GM21447 (cell line): ENCODE results near the gene ZFX.

ENCODE experiments used
- ATAC-seq: cut with Tn5 transposase; IDR thresholded peaks from one replicate; pipeline ENCODE4 v1.9.1; 2021; ENCODE audit not compliant: unreplicated experiment

Gene ZFX

DNA sequence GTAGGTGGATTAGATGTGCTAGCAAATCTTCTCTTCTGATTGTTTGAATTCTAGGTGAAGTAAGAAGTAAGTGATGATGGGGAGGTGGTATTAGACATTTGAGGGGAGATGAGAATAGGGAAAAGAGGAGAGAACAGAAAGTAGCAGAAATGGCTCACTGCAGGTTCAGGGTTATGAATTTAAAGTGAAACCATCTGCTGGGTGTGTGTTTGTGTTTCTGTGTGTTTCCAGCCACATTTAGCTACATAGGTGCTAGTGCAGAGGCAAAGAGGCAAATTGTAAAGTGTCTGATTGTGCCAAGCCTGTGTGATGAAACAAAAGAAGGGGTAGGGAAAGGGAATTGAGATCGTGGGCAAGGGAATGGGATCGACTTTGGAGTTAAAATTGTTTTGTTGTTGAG is 50.6 kb downstream of the ZFX start:
- no peak for ATAC-seq

DNA sequence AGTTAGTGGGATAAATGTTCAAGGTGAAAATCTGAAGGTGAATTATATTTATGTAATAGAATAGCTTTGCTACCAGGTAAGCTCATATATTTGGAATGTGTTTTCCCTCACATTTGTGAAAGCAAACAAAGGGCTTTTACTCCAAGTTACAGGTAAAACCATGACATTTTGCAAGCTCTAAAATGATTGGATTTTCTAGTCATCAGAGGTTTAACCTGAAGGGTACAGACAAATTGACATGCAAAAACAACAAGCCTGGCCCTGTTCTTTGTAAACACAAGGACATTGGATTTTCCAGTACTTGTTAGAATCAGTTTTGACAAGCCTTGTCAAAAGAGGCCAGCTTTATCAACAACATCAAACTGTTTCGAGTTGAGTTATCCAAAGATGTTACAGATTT is 51.7 kb downstream of the ZFX start:
- ATAC-seq, result no peak

DNA sequence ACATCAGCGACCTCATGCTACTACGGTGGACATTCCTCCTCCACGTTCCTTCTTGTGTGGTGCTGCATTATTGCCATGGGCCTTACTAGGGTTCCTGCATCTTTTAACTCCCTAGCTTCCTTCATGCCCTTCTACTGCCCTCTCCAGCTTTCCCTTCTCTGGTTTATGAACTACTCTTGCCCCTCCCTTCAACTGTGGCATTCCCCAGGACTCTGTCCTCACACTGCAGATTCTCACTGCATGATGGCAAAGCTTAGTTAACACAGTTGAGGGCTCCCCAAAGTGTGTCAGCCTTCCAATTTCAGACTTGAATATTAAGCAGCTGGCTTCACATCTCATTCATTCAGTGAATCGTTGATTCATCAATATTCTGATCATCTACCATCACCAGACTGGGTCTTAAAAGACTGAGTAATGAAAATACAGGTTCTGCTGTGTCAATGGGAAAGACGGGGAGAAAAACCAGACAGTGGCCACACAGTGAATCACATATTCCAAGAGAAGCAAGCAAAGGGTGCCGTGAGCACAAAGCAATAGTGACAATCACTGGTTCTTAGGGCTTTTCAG is 53.0 kb downstream of the ZFX start:
- no peak for ATAC-seq

DNA sequence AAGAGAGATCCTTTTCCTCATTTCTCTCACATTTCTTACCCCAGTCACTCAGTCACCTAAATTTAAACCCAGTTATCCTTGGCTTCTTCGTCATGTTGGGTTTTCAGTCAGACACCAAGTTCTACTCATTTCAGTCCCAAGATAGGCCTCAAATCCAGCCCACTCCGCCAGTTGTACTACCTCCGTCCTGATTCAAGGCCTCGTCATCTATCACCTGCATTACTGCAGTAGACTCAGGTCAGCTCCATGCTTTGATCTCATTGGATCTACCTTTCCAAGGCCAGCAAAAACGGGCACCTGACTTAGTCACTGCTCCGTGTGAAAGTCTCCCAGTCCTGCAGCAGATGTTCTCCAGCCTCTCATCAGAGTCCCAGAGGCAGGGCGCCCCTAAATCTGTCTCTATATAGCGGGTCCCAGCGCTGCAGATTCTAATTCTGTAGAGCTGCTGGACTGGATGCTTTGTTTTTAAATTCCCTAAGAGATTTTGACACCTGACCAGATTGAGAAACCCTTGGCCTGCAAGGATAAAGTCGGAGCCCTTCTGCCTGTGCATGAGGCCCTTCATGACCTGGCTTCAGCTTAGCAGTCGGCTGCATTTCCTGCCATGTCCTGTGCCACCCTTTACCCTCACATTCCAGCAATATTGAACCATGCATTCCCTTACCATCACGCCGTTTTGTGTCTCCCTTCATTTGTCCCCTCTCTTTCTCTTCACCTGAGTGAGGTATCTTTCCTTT is 53.7 kb downstream of the ZFX start:
- ATAC-seq, result no peak

DNA sequence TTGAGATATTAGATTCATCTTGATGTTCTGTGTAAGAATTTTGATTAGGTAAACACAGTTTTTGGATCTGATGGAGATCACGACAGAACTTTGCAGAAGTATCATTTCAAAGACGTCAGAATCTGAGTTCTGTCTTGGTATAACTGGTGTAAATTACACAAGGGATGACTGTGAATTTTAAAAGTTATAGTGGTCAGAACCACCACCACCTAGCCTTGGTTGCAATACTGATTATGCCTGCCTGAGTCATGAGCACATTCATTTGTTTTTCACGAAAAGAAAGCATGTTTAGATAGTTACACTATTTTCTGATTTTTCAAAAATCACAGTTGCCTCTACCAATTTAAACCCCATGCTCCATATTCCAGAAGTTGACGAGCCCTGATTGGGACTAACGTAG is 54.8 kb downstream of the ZFX start:
- ATAC-seq, result no peak

DNA sequence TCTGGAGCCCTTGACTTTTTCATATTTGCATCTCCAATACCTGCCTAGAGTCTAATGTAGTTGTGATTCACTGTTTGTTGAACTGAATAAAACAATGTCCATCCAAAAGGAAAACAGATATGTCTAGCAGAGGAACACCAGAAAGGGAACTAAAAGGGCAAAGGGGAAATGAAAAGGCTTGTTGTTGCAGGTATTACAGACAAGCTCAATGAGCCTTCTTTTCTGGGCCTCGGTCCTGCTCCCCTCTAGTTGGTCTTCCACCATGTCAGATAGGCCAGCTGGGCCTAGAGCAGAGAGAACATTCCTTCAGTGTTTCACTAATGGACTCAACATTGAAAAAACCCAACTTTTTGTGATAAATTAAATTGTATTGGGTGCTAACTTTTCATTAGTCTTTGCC is 55.4 kb downstream of the ZFX start:
- no peak for ATAC-seq

DNA sequence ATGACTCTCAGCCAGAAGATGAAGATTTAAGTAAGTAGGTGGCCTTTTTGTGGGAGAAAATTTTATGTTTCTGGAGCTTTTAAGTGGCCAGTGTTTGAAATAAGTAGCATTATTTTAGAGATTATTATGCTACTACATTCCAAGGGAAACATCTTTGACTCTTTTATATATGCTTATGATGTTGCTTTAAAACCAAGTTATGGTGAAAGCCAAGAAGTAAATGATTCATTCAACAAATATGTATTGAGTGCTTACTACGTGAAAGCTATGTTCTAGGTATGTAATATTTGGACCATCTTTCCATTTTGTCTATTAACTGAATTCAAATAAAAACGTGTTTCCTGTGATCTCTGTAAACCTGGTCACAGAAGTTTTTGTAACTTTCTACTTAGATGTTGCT is 58.3 kb downstream of the ZFX start:
- ATAC-seq, result no peak

DNA sequence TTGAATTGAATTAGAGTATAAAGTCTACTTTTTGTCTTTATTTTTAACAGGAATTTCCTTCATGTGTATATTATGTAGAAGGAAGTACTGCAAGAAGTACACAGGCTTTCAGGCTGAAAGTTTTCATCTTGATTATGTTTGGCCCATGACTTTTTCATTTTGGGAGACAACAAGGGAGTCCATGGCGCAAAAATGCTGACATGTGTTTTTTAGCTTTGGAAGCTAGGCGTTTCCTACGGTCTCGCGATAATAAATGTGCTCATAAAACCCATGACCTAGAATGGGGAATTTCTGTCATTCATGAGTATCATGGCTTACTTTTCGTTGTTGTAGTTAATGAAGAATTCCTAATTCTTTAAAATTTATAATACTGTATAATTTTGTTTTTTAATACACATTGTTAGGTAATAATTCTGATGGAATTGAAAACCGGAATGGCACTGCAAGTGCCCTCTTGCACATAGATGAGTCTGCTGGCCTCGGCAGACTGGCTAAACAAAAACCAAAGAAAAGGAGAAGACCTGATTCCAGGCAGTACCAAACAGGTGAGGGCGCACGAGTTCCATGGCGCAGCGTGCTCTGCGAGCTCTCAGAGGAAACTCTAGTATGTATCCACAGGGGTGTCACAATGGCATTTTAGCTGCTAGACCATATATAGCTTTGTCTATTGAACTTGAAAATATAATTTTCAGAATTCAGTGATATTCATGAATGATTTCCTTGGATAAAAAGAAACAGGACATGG is 59.1 kb downstream of the ZFX start:
- no peak for ATAC-seq

DNA sequence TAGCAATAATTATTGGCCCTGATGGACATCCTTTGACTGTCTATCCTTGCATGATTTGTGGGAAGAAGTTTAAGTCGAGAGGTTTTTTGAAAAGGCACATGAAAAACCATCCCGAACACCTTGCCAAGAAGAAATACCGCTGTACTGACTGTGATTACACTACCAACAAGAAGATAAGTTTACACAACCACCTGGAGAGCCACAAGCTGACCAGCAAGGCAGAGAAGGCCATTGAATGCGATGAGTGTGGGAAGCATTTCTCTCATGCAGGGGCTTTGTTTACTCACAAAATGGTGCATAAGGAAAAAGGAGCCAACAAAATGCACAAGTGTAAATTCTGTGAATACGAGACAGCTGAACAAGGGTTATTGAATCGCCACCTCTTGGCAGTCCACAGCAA is 60.7 kb downstream of the ZFX start:
- ATAC-seq, result no peak

DNA sequence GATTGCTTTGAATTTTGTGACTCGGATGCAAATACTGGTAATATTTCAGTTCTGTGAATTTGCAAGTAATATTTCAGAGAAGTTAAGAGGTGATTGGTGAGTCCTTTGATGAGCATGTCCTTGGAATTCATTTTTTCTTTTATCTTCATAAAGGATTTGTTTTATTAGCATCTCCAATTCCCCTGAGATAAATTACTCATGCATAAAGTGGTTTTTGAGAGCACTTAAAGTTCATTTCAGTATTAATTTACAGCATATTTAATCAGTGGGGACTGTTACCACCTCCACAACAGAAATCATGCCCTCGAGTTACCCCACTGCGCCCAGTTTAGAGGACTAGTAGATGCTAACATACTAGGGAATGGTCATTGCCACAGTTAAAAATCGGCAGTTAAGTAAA is 65.0 kb downstream of the ZFX start:
- no peak for ATAC-seq

GRCh38 chrX:24215272-24215671 is 65.7 kb downstream of the ZFX start:
- ATAC-seq, result no peak

DNA sequence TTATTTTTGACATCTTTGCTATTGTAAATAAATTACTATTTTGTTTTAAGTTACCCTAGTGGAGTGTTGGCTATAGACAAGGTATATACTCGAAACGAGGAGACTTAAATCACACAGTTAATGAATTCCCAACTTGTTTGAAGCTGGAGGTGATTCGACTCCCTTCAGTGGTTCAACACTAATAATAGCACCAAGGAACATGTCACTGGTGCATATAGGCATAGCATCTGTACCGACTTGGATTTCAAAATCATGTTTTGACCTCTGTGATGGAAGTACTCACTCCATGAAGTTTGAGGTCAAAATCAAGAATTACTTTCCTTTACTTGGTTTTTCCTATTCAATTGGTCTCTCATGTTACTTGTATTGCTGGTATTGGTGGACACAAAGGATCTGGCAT is 66.5 kb downstream of the ZFX start:
- no peak for ATAC-seq

- ATAC-seq, result no peak
Observed at GRCh38 chrX:24216827-24217226, 67.3 kb downstream of the ZFX start.

DNA sequence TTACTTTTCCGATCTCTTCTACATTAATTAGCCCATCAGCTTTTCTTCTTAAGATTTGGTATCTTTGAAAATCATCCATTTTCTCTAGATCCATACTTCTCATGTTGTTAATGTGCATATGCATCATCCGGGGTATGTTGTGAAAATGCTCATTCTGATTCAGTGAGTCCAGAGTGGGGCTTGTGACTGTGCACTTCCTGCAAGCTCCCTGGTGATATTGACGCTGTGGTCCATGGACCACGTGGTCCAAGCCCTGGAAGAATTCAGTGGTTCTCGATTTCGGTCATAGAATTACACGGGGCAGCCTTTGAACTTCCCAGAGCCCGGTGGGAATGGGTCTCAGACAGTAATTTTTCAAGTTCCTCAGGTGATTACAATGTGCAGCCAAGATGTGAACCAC is 69.8 kb downstream of the ZFX start:
- ATAC-seq, result no peak

GRCh38 chrX:24221872-24222271 is 72.3 kb downstream of the ZFX start:
- ATAC-seq, result no peak

DNA sequence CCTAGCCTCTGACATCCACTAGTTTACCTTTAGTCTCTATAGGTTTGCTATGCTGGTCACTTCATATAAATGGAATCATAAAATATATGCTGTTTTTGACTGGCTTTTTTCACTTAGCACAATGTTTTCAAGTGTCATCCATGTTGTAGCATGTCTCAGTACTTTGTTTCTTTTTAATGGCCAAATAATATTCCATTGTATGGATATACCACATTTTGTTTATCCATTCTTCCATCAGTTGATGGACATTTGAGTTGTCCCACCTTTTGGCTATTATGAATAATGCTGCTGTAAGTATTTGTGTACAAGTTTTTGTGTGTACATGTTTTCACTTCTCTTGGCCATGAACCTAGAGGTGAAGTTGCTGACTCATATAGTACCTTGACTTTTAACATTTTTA is 75.7 kb downstream of the ZFX start:
- ATAC-seq, result no peak

- no peak for ATAC-seq
Observed at GRCh38 chrX:24226176-24226575, 76.6 kb downstream of the ZFX start.

- no peak for ATAC-seq
Observed at GRCh38 chrX:24228596-24228995, 79.1 kb downstream of the ZFX start.

GRCh38 chrX:24229400-24229879 is 79.9 kb downstream of the ZFX start:
- no peak for ATAC-seq

DNA sequence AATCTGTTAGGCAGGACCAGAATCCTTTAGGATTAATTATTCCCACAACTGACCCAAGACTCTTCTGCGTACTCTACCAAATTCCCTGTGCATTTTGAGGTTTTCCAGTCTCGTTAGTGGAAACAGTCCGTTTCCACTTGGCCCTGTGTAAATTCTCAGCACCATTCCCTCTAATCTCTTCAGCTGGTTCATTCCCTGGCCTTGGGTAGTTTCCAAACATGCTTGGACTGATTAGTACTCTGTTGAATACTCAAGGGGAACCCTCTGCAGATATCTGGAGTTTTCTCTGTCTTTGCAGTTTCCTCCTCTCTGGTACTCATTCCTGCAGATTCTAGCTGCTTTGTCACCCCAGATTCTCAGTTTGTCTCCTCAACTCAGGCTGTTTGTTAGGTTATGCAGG is 80.4 kb downstream of the ZFX start:
- no peak for ATAC-seq

- ATAC-seq, result no peak
Observed at GRCh38 chrX:24231131-24231540, 81.6 kb downstream of the ZFX start.

DNA sequence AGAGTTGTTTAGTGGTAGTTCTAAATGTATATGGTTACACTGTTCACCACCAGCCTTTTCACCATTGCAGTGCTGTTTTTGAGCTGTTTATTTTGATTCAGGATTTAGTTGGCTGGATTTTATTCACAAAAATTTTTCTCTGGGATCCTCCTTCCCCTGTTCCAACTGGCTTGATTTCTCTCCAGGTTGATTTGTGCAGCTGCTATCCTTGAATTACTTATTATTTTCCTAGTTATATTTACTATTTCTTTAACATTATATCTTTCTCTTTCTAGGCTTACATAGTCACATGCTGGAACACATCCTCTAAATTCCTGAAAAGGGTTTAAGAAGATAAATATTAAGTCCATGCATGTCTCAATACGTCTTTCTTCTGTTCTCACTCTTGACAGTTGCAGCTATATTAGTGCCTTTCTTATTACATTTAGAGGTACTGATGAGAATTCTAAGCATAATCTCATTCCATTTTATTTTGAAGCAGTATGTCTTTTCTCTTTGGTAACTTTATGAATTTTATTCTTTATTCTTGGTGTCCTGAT is 82.2 kb downstream of the ZFX start:
- ATAC-seq, result no peak
